ENCODE measurements around the gene SART1. TPM values are rescaled to one million over a fixed set of nuclear protein-coding genes. Genes with fewer than 3 reads are reported as not detected.
"Not testable (repeated sequence)": the region's sequence is repeated elsewhere in the genome, so short reads cannot be mapped to it uniquely, and the experiment has no call there.

The SART1 gene
- total RNA-seq, 3 donors from 2014 or later: 55.2 to 68.5 (median 55.9) TPM

GRCh38 chr11:66020618-66021357 lies 59.3 kb downstream of the SART1 start:
- Histone ChIP-seq H3K27me3 (peaks cover 0 to 7% of the 10 kb centered on the region in 2 donors), H3K4me3 (no peak overlapping the region), H3K27ac (no peak overlapping the region), H3K9me3 (no peaks in the 10 kb centered on the region), H3K36me3 (no peaks in the 10 kb centered on the region), H3K4me1 (no peaks in the 10 kb centered on the region)
- TF ChIP-seq POLR2A (IDR thresholded peaks at IDR 0.05) (no peak), POLR2AphosphoS5 (IDR thresholded peaks at IDR 0.05) (no peak), CTCF (IDR thresholded peaks at IDR 0.05) (no peak)
- DNase-seq (ENCODE audit: low spot score in 2 of 2): no peak
- intact Hi-C loops (cut with DNase I; ENCODE audit: low total_unique reads): no loop called here

- Histone ChIP-seq H3K27ac (no peak overlapping the region), H3K4me3 (peak overlapping the region in 2 of 3 donors; percentile 26 to 55), H3K4me1 (no peaks in the 10 kb centered on the region), H3K27me3 (peaks cover 0 to 7% of the 10 kb centered on the region in 2 donors), H3K36me3 (no peaks in the 10 kb centered on the region), H3K9me3 (no peaks in the 10 kb centered on the region)
- TF ChIP-seq CTCF (IDR thresholded peaks at IDR 0.05) (peak; percentile 87 to 94 (median 90)), POLR2A (IDR thresholded peaks at IDR 0.05) (no peak), POLR2AphosphoS5 (IDR thresholded peaks at IDR 0.05) (no peak)
- intact Hi-C loops (cut with DNase I; ENCODE audit: low total_unique reads): no loop called here
- peak in 1 of 2 donors; percentile 70 for DNase-seq (ENCODE audit: low spot score in 2 of 2)
Observed at GRCh38 chr11:66022401-66023185, 61.1 kb downstream of the SART1 start.

- H3K27me3 ChIP-seq; H3K36me3 ChIP-seq; DNase-seq (ENCODE audit: low spot score in 2 of 2); H3K4me3 ChIP-seq; H3K9me3 ChIP-seq; intact Hi-C loops (cut with DNase I; ENCODE audit: low total_unique reads); H3K4me1 ChIP-seq; H3K27ac ChIP-seq: not testable (repeated sequence)
Observed at GRCh38 chr11:66023186-66023440, 61.6 kb downstream of the SART1 start.

- H3K9me3 ChIP-seq: no peaks in the 10 kb centered on the region
- no peaks in the 10 kb centered on the region for H3K4me1 ChIP-seq
- H3K27ac ChIP-seq: no peak within 1 kb of the TSS
- no peak for DNase-seq (ENCODE audit: low spot score in 2 of 2)
- intact Hi-C loops (cut with DNase I; ENCODE audit: low total_unique reads): no loop called here
- no peak within 1 kb of the TSS for H3K4me3 ChIP-seq
- H3K27me3 ChIP-seq: peaks cover 0 to 7% of the 10 kb centered on the region in 2 donors
- no peak for TF ChIP-seq CTCF (IDR thresholded peaks at IDR 0.05)
- no peak for TF ChIP-seq POLR2AphosphoS5 (IDR thresholded peaks at IDR 0.05)
- TF ChIP-seq POLR2A (IDR thresholded peaks at IDR 0.05): no peak
- no peaks in the 10 kb centered on the region for H3K36me3 ChIP-seq
Observed at GRCh38 chr11:66026017-66026529, 64.5 kb downstream of the SART1 start, which contains the start of gene CATSPER1. CATSPER1 (minus strand) TSS chr11:66026479; CDS start chr11:66026379, 100 bp downstream.

Other genes starting within 250 kb of the SART1 start
- gene KAT5, start 249.5 kb upstream of the SART1 start, total RNA-seq: 10 to 100 TPM; 50.1 to 66.7 (median 61.3) TPM
- 100 to 1,000 TPM in 1 of 3 donors, 10 to 100 TPM in 2; 89.1 to 110 (median 99.8) TPM for gene RNASEH2C, start 240.9 kb upstream of the SART1 start, total RNA-seq
- gene AP5B1, start 180.8 kb upstream of the SART1 start, total RNA-seq: 10 to 100 TPM; 15.5 to 19.3 (median 17.6) TPM
- 1 to 10 TPM in 2 of 3 donors, not detected in 1; 3.6 to 5.1 TPM for gene OVOL1, start 174.7 kb upstream of the SART1 start, total RNA-seq
- gene SNX32, start 127.8 kb upstream of the SART1 start, total RNA-seq: 1 to 10 TPM in 1 of 3 donors, under 1 TPM in 2; 0.15 to 2.3 (median 0.48) TPM
- gene CFL1, start 103.6 kb upstream of the SART1 start, total RNA-seq: 100 to 1,000 TPM; 407 to 564 (median 453) TPM
- 10 to 100 TPM; 29.8 to 44.6 (median 42.9) TPM for gene MUS81, start 101.3 kb upstream of the SART1 start, total RNA-seq
- gene EFEMP2, start 88.9 kb upstream of the SART1 start, total RNA-seq: 10 to 100 TPM; 34.5 to 75.0 (median 57.0) TPM
- gene CTSW, start 81.9 kb upstream of the SART1 start, total RNA-seq: 1 to 10 TPM; 1.6 to 4.0 (median 1.9) TPM
- 10 to 100 TPM; 51.2 to 68.5 (median 51.7) TPM for gene FIBP, start 73.3 kb upstream of the SART1 start, total RNA-seq
- 10 to 100 TPM; 30.3 to 91.1 (median 41.9) TPM for gene CCDC85B, start 71.1 kb upstream of the SART1 start, total RNA-seq
- 10 to 100 TPM in 1 of 3 donors, 1 to 10 TPM in 2; 2.4 to 17.0 (median 7.2) TPM for gene FOSL1, start 61.3 kb upstream of the SART1 start, total RNA-seq
- gene C11orf68, start 42.7 kb upstream of the SART1 start, total RNA-seq: 10 to 100 TPM; 16.7 to 20.3 (median 19.7) TPM
- gene DRAP1, start 42.3 kb upstream of the SART1 start, total RNA-seq: 10 to 100 TPM; 50.1 to 64.5 (median 51.5) TPM
- not detected for gene TSGA10IP, start 16.3 kb upstream of the SART1 start, total RNA-seq
- 10 to 100 TPM; 31.0 to 33.1 (median 31.0) TPM for gene EIF1AD, start 40.4 kb downstream of the SART1 start, total RNA-seq
- gene BANF1, start 40.8 kb downstream of the SART1 start, total RNA-seq: 10 to 100 TPM; 15.7 to 42.0 (median 37.4) TPM
- under 1 TPM in 2 of 3 donors, not detected in 1; 0.59 to 0.98 TPM for gene CST6, start 50.3 kb downstream of the SART1 start, total RNA-seq
- gene CATSPER1, start 64.7 kb downstream of the SART1 start, total RNA-seq: 1 to 10 TPM in 1 of 3 donors, under 1 TPM in 1, not detected in 1; 0.32 to 1.3 TPM
- gene GAL3ST3, start 87.4 kb downstream of the SART1 start, total RNA-seq: under 1 TPM in 1 of 3 donors, not detected in 2; 0.29 TPM
- 100 to 1,000 TPM; 144 to 163 (median 154) TPM for gene SF3B2, start 90.6 kb downstream of the SART1 start, total RNA-seq
- 10 to 100 TPM; 37.9 to 40.6 (median 38.6) TPM for gene PACS1, start 108.5 kb downstream of the SART1 start, total RNA-seq

Data from breast epithelium (tissue), 4 donors.